WERI-Rb-1 (cell line): ENCODE measurements around the gene APOL3.
"Not testable (repeated sequence)": the region's sequence is repeated elsewhere in the genome, so short reads cannot be mapped to it uniquely, and the experiment has no call there.

ENCODE experiments used
- DNase-seq: peaks from one replicate; pipeline ENCODE4 v3.0.0-alpha.2; 2020
- H3K27ac ChIP-seq: fragments of 250-450 bp; sonication (Bioruptor Pico); 2 replicates; pipeline ENCODE4 v1.5.1; 2020; ENCODE audit warnings: mild to moderate bottlenecking, moderate library complexity
- H3K27me3 ChIP-seq: fragments of 250-450 bp; sonication (Bioruptor Pico); 2 replicates; pipeline ENCODE4 v1.5.1; 2021; ENCODE audit warnings: mild to moderate bottlenecking, low read depth, moderate library complexity; ENCODE audit not compliant: insufficient read depth, severe bottlenecking
- H3K36me3 ChIP-seq: fragments of 250-450 bp; sonication (Bioruptor Pico); 2 replicates; pipeline ENCODE4 v1.5.1; 2020; ENCODE audit warnings: mild to moderate bottlenecking, moderate library complexity
- H3K4me3 ChIP-seq: 2 replicates; pipeline ENCODE4 v1.5.1; 2011; ENCODE audit warnings: low read depth, mild to moderate bottlenecking, control low read depth, low read length
- H3K9me3 ChIP-seq: fragments of 250-450 bp; sonication (Bioruptor Pico); 2 replicates; pipeline ENCODE4 v1.5.1; 2021; ENCODE audit warnings: mild to moderate bottlenecking, moderate library complexity; ENCODE audit not compliant: severe bottlenecking
- TF ChIP-seq, protein P1 (sequence below): IDR thresholded peaks from 2 replicates; pipeline ENCODE4 v1.5.1; 2011; ENCODE audit warnings: low read depth, mild to moderate bottlenecking, control low read depth, inconsistent platforms, low read length

APOL3 gene

DNA sequence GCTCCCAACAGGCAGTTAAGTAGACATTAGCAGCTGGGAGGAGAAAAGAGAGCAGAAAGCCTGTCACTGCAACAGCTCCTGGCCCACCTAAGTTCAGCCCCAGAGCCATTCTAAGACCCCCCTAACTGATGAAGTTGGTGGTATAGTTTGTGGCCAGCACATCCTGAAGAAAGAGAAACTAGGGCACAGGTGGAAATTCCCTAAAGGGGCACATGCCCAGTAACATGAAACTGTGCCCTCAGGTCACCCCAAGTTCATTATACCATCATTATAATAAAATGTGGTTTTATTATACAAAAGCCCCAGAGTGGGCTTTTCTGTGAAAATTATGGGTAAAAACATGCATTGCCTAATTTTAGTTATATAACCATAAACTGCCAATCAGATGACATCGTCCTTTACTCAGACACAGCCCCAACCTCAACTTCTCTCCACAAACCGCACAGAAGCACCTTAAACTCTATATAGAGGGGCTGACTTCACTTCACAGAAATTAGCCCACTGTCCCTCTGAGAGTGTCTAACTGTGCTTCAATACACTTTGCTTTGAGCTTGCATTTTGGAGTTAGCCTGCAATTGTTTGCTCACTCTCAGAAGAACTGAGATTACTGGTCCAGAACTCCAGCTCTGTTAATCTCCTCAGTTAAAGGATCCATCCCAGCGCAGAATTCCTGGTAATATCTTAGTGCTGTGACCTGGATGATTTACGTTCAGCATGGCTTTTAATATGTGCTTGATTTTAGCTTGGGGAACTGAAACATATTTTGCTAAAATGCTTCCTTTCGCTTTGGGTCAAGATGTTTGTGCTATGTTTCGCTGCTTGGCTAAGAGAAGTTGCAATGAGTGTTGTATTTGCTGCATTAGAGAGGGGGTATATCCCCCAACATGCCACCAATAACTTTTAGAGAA lies 1.8 kb upstream of the APOL3 start:
- H3K36me3 ChIP-seq, result no peaks in the 10 kb centered on the region
- DNase-seq, result no peak
- H3K27ac ChIP-seq, result no peak overlapping the region
- no peaks in the 10 kb centered on the region for H3K9me3 ChIP-seq
- TF ChIP-seq, protein P1, sequence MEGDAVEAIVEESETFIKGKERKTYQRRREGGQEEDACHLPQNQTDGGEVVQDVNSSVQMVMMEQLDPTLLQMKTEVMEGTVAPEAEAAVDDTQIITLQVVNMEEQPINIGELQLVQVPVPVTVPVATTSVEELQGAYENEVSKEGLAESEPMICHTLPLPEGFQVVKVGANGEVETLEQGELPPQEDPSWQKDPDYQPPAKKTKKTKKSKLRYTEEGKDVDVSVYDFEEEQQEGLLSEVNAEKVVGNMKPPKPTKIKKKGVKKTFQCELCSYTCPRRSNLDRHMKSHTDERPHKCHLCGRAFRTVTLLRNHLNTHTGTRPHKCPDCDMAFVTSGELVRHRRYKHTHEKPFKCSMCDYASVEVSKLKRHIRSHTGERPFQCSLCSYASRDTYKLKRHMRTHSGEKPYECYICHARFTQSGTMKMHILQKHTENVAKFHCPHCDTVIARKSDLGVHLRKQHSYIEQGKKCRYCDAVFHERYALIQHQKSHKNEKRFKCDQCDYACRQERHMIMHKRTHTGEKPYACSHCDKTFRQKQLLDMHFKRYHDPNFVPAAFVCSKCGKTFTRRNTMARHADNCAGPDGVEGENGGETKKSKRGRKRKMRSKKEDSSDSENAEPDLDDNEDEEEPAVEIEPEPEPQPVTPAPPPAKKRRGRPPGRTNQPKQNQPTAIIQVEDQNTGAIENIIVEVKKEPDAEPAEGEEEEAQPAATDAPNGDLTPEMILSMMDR, result no peak
- H3K4me3 ChIP-seq, result no peak overlapping the region
- H3K27me3 ChIP-seq, result peaks cover 6% of the 10 kb centered on the region

DNA sequence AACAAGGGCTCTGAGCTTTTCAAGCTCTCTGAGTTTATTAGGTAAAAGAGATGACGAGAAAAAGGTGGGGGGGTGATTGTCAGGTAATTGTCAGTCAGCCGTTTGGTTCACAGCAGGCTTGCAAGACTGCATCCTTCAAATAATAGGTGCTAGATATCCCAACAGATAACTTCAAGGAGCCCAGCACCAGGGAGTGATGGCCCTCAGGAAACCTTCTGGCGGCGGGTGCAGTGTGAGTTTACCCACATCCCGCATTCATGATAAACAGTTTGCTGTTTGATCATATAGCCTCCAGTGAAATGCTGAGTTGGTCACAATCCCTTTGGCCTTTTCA lies 1.2 kb upstream of the APOL3 start:
- not testable (repeated sequence) for H3K27ac ChIP-seq, H3K4me3 ChIP-seq

DNA sequence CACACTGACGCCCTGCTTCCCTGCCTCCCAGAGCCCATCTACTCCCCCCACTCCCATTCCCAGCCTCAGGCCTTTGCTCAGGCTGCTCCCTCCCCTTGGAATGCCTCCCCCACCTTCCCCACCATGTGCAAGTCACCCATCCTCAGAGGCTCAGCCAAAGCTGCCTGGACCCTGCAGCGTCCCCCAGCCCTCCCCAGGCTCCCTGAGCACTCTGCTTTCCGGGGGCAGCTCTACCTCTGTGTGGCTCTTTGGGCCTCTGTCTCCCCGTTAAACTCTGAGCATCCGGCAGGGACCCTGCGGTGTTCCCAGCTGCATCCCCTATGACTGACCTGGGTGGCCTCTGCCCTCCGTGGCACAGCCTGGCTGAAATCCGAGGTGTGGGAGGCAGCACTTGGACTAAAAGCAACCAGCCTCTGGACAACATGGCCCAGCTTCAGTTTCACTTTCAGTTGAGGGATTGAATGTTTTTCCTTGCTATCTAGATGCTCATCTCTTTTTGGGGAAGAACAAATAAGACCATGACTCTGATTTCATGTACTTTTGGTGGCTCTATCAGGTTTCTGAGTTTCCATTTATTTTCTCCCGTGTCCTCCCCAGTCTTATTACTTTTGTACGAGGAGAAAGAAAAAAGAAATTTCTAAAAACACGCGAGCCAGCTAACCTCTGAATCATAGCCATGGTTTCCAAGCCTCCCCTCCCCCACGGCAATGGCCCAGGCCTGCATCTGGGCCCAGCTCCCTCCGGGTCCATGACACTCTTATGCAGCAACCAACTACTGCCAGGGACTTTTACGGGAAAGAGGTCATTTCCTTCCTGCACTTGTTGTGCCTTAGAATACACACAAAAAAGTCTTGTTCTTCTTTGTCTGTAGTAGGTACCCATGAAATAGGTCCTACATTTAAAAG lies 3.8 kb downstream of the APOL3 start:
- H3K4me3 ChIP-seq, result no peak overlapping the region
- no peak for DNase-seq
- no peak overlapping the region for H3K27ac ChIP-seq
- peaks cover 6% of the 10 kb centered on the region for H3K27me3 ChIP-seq
- TF ChIP-seq, protein P1, result no peak
- H3K9me3 ChIP-seq, result no peaks in the 10 kb centered on the region
- no peaks in the 10 kb centered on the region for H3K36me3 ChIP-seq

More for the DNA sequence above, 1.2 kb upstream of the APOL3 start:
- H3K9me3 ChIP-seq, H3K36me3 ChIP-seq, H3K27me3 ChIP-seq, DNase-seq: not testable (repeated sequence)

DNA sequence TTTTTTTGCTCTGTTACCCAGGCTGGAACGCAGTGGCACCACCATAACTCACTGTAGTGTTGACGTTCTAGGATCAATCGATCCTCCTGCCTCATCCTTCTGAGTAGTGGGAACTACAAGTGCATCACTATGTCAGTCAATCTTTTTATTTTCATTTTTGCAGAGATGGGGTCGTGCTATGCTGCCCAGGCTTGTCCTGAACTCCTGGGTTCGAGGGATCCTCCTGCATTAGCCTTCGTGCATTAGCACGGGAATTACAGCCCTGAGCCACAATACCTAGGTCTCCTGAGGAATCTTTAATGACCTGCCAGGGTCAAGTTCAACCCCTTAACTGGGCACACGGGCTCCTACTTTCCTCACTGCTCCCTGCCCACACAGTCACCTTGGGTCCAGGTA lies 4.4 kb downstream of the APOL3 start:
- no peaks in the 10 kb centered on the region for H3K9me3 ChIP-seq
- no peaks in the 10 kb centered on the region for H3K36me3 ChIP-seq
- H3K27ac ChIP-seq, result no peak overlapping the region
- no peak for DNase-seq
- TF ChIP-seq, protein P1, result no peak
- peaks cover 6% of the 10 kb centered on the region for H3K27me3 ChIP-seq
- H3K4me3 ChIP-seq, result no peak overlapping the region

DNA sequence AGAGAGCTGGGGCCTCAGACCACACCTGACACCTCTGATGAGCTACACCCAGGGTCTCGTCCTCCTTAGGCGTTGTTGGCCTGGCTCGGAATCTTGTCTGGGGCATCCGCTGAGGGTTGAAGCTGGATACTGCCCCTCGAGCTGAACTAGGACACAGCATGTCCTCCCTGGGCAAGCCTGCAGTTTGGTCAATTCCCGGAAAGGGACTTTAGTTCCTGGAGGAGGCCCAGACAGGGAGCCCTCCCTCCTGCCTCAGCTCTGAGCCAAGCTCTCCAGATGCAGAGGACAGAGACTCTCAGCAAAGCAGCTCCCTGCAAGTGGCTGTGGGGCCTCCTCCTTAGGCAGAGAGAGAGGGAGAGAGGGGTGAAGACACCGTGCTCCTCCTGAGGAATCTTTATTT lies 4.9 kb downstream of the APOL3 start:
- H3K36me3 ChIP-seq, result no peaks in the 10 kb centered on the region
- no peak overlapping the region for H3K4me3 ChIP-seq
- H3K27me3 ChIP-seq, result peaks cover 7% of the 10 kb centered on the region
- TF ChIP-seq, protein P1, result no peak
- no peaks in the 10 kb centered on the region for H3K9me3 ChIP-seq
- H3K27ac ChIP-seq, result no peak overlapping the region
- DNase-seq, result no peak

DNA sequence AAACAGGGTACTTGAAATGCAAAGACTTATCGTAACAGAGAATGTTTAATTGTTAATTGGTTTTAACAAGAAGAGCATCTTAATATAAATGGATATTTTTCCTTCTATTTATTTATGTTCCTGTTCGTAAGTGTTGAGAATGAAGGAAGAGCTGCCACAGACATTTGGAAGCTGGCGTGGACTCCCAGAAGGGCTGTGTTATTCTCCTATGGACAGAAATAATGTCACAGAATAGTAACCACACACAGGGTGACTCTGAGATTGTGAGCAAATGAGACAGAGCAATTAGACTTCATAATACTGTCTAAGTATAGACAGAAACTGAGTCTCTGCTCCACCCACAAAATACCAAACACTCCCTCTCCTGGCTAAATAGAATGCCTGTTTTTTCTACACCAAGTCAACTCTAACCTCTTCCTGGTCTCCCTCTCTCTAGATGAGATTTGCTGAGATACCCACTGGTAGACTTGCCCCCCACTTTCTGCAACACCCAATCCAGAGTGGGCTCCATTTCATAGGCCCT lies 6.1 kb downstream of the APOL3 start:
- Histone ChIP-seq H3K27ac (no peak overlapping the region), H3K27me3 (peaks cover 2% of the 10 kb centered on the region), H3K9me3 (no peaks in the 10 kb centered on the region), H3K36me3 (no peaks in the 10 kb centered on the region), H3K4me3 (no peak overlapping the region)
- TF ChIP-seq, protein P1, result no peak
- no peak for DNase-seq
